NCI-H128 (cell line): ENCODE results near the gene MN1.

Experiments used
- DNase-seq: peaks from one replicate; lab custom pipeline; 2025; ENCODE audit not compliant: unreplicated experiment; lab: John Stamatoyannopoulos, UW

The MN1 gene

GRCh38 chr22:27719036-27719347 lies 82.6 kb downstream of the MN1 start:
- no peak for DNase-seq

DNA sequence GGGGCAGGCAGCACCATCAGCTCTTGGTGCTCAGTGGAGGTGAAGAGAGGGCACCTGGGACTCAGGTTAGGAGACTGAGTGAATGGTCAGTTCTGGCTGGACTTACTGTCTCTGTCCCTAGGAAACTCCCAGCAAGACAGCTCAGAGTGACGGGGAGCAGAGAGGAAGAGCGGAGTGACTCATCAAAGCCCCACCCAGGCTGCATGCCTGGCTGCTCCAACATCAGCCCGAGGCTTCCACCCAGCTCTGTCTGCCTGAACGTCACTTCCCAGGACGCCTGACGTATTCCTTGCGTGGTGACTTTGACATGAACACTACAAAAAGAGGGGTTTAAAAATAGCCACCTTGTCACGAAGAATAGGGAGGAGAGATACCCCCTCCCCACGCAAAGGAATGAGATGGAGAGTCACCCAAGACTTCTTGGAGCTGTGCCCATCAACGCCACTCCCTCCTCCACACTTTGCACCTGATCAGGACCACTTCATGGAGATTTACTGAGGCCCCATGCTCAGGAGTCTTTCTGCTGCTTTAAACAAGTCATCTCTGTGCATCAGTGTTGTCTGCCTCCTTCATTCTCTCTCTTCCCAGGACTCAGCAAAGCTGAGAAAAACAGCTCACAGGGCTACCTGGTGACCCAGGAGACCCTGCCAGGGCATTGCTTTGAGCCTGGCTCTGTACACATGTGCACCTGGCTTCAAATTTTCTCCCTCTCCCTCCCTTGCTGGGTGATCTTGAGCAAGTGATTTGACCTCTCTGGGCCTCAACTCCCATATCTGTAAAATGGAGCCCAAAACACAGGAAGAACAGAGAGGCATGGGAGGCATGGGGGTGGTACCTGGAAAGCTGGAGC lies 83.1 kb downstream of the MN1 start:
- DNase-seq = no peak

- no peak for DNase-seq
Measured at GRCh38 chr22:27717094-27717493, 84.5 kb downstream of the MN1 start.

- no peak for DNase-seq
Measured at GRCh38 chr22:27716074-27716473, 85.5 kb downstream of the MN1 start.

GRCh38 chr22:27715106-27715505 lies 86.5 kb downstream of the MN1 start:
- DNase-seq = no peak

DNA sequence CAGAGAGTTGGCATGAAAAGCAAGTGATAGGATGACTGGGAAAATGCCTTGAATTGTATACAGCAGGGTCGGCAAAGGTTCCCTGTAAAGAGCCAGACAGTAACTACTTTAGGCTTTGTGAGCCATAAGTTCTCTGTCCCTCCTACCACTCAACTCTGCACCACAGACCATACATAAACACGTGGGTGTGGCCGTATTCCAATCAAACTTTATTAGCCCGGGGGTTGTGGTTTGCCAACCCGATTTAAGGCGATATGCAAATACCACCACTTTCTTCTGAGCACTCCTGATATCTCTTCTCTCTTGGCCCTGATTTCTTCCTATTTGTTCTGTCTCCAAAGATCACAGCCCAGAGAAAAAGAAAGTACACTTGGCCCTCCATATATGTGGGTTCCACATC lies 87.5 kb downstream of the MN1 start:
- no peak for DNase-seq

GRCh38 chr22:27713461-27713860 lies 88.1 kb downstream of the MN1 start:
- no peak for DNase-seq

- no peak for DNase-seq
Measured at GRCh38 chr22:27711756-27712155, 89.8 kb downstream of the MN1 start.

- no peak for DNase-seq
Measured at GRCh38 chr22:27711012-27711411, 90.5 kb downstream of the MN1 start.

- DNase-seq = no peak
Measured at GRCh38 chr22:27709919-27710675, 91.5 kb downstream of the MN1 start.

DNA sequence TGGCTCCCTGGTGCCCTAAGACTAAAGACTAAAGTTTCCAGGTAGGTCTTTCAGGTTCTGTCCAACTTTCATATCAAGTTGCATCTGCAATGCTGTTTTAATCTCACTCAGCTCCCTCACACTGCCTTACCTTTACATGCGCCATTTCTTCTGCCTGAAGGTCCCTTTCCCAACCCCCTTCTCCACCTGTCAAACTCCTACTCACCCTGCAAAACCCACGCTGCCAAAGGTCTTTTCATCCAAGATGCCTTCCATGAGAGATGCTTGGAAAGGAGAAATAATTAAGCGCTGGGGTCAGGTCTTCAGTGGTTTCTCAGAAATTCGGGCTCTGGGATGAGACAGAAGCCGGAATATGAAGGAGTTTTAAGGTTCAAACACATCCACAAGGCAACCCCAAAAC lies 95.1 kb downstream of the MN1 start:
- no peak for DNase-seq

DNA sequence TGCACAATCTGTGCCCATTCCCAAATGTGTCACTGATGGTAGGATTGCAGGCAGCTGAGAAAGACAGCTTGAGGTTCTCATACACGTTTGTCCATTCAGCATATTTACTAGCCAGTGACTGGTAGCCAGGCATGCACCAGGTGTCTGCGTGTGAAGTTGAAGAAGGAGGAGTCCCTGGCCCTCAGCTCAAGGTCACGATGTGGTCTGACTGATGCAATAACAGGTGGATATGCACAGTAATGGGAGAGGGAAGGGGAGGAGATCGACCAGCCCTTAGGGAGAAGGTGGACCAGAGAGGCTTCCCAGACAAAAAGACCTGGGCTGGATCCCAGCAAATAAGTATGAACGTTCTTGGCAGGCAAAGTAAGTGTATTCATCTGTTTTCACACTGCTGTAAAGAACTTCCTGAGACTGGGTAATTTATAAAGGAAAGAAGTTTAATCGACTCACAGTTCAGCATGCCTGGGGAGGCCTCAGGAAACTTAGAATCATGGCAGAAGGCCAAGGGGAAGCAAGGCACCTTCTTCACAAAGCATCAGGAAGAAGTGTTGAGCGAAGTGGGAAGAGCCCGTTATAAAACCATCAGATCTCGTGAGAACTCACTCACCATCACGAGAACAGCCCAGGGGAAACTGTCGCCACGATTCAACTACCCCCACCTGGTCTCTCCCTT lies 96.0 kb downstream of the MN1 start:
- DNase-seq = no peak

DNA sequence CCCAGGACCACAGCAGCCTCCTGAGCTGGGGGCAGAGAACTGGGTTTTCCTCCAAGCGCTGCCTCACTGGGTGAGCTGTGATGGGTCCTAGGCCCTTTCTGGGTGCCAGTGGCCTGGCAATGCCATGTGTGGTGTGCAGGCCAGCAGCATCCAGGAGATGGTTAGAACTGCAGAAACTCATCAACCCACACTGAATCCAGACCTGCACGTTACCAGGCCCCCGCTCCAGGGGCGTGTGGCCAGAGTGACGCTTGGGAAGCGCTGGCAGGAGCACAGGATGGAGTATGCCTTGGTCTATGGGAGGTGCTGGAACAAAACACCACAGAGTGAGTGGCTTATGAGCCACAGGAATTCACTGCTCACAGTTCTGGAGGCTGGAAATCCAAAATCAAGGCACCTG lies 97.0 kb downstream of the MN1 start:
- no peak for DNase-seq

DNA sequence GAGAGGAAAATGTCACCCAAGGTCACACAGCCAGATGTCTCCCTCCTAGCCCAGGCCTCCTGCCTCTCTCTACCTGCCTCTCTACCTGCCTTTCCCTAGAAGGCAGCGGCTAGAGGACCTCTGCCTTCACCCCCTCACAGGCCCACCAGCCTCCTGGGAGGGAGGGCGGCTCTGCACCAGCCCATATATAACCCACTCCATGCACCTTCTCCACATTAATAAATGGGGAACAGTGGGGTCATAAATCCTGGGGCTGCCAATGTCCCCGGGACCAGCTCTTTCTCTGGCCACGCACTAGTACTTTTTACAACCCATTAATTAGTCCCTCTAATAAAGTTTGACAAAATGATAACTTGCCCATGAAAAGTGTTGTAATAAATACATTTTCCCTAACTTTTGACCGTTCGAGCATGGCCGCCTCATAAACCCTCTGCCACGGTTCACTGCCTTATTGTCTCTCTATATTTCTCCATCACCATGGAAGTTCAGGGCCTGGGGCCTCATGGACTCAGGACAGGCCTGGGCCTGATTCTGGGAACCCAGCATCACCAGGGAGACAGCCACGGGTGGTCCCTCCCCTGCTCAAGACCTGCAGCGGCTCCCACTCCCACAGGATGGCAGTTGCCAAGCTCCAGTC lies 102.1 kb downstream of the MN1 start:
- DNase-seq = no peak

- DNase-seq = no peak
Measured at GRCh38 chr22:27698813-27699212, 102.7 kb downstream of the MN1 start.
